HEK293 (cell line): ENCODE results near the gene CCDC34.

Experiments
- GFI1B ChIP-seq: fragments of 450-650 bp; formaldehyde crosslinking; IDR thresholded peaks from 2 replicates; pipeline ENCODE4 v1.5.1; 2016; ENCODE audit warnings: missing biosample characterization, missing genetic modification characterization
- GLIS2 ChIP-seq: fragments of 450-650 bp; formaldehyde crosslinking; IDR thresholded peaks from 2 replicates; pipeline ENCODE4 v1.5.1; 2016; ENCODE audit warnings: missing biosample characterization, missing genetic modification characterization
- HOXC10 ChIP-seq: sonication (generic); formaldehyde crosslinking; IDR thresholded peaks from 2 replicates; pipeline ENCODE4 v1.8.1; 2023; ENCODE audit warnings: mild to moderate bottlenecking, missing genetic modification reagents
- KLF16 ChIP-seq: fragments of 450-650 bp; formaldehyde crosslinking; IDR thresholded peaks from 2 replicates; pipeline ENCODE4 v1.5.1; 2017; ENCODE audit warnings: missing biosample characterization, missing genetic modification characterization
- MYNN ChIP-seq: fragments of 450-650 bp; formaldehyde crosslinking; IDR thresholded peaks from 2 replicates; pipeline ENCODE4 v1.5.1; 2016; ENCODE audit warnings: missing biosample characterization, missing genetic modification characterization, borderline replicate concordance
- SP3 ChIP-seq: fragments of 450-650 bp; formaldehyde crosslinking; IDR thresholded peaks from 2 replicates; pipeline ENCODE4 v1.5.1; 2016; ENCODE audit warnings: missing biosample characterization, missing genetic modification characterization
- ZBTB48 ChIP-seq: fragments of 450-650 bp; formaldehyde crosslinking; IDR thresholded peaks from 2 replicates; pipeline ENCODE4 v1.5.1; 2016; ENCODE audit warnings: missing biosample characterization, missing genetic modification characterization
- ZFHX2 ChIP-seq: fragments of 450-650 bp; formaldehyde crosslinking; conservative IDR thresholded peaks from 2 replicates; pipeline ENCODE4 v1.5.1; 2016; ENCODE audit warnings: missing biosample characterization, missing genetic modification characterization
- ZNF16 ChIP-seq: fragments of 450-650 bp; formaldehyde crosslinking; IDR thresholded peaks from 2 replicates; pipeline ENCODE4 v1.5.1; 2016; ENCODE audit warnings: low read depth, missing biosample characterization, missing genetic modification characterization
- ZNF221 ChIP-seq: fragments of 450-650 bp; formaldehyde crosslinking; IDR thresholded peaks from 2 replicates; pipeline ENCODE4 v1.5.1; 2017; ENCODE audit warnings: missing biosample characterization, missing genetic modification characterization, borderline replicate concordance
- ZNF549 ChIP-seq: fragments of 450-650 bp; IDR thresholded peaks from 2 replicates; pipeline ENCODE4 v1.5.1; 2018; ENCODE audit warnings: missing biosample characterization, missing genetic modification characterization, mild to moderate bottlenecking, inconsistent platforms, moderate library complexity
- ZNF561 ChIP-seq: fragments of 450-650 bp; IDR thresholded peaks from 2 replicates; pipeline ENCODE4 v1.5.1; 2018; ENCODE audit warnings: missing biosample characterization, missing genetic modification characterization, borderline replicate concordance
- ZNF621 ChIP-seq: fragments of 450-650 bp; formaldehyde crosslinking; IDR thresholded peaks from 2 replicates; pipeline ENCODE4 v1.5.1; 2017; ENCODE audit warnings: missing biosample characterization, missing genetic modification characterization
- ZNF677 ChIP-seq: fragments of 450-650 bp; IDR thresholded peaks from 2 replicates; pipeline ENCODE4 v1.5.0; 2018; ENCODE audit warnings: missing biosample characterization, mild to moderate bottlenecking, missing genetic modification characterization, moderate library complexity
- ZNF701 ChIP-seq: fragments of 450-650 bp; formaldehyde crosslinking; IDR thresholded peaks from 2 replicates; pipeline ENCODE4 v1.5.1; 2016; ENCODE audit warnings: missing biosample characterization, missing genetic modification characterization
- ZNF785 ChIP-seq: fragments of 450-650 bp; formaldehyde crosslinking; IDR thresholded peaks from 2 replicates; pipeline ENCODE4 v1.5.1; 2016; ENCODE audit warnings: missing biosample characterization, missing genetic modification characterization
- ZNF791 ChIP-seq: fragments of 450-650 bp; formaldehyde crosslinking; IDR thresholded peaks from 2 replicates; pipeline ENCODE4 v1.5.1; 2016; ENCODE audit warnings: missing biosample characterization, missing genetic modification characterization
- ZNF792 ChIP-seq: fragments of 450-650 bp; formaldehyde crosslinking; IDR thresholded peaks from 2 replicates; pipeline ENCODE4 v1.5.1; 2016; ENCODE audit warnings: missing biosample characterization, missing genetic modification characterization
- ZSCAN16 ChIP-seq: fragments of 450-650 bp; formaldehyde crosslinking; IDR thresholded peaks from 2 replicates; pipeline ENCODE4 v1.5.1; 2016; ENCODE audit warnings: missing biosample characterization, missing genetic modification characterization
- TF ChIP-seq, protein P1 (sequence below): fragments of 450-650 bp; formaldehyde crosslinking; IDR thresholded peaks from 2 replicates; pipeline ENCODE4 v1.5.1; 2016; ENCODE audit warnings: missing biosample characterization, missing genetic modification characterization, borderline replicate concordance
- TF ChIP-seq, protein P2 (sequence below): fragments of 450-650 bp; formaldehyde crosslinking; IDR thresholded peaks from 2 replicates; pipeline ENCODE4 v1.5.1; 2016; ENCODE audit warnings: missing biosample characterization, missing genetic modification characterization
- TF ChIP-seq, protein P3 (sequence below): fragments of 450-650 bp; formaldehyde crosslinking; IDR thresholded peaks from 2 replicates; pipeline ENCODE4 v1.5.1; 2016; ENCODE audit warnings: missing biosample characterization, missing genetic modification characterization, borderline replicate concordance
- TF ChIP-seq, protein P4 (sequence below): fragments of 450-650 bp; formaldehyde crosslinking; IDR thresholded peaks from 2 replicates; pipeline ENCODE4 v1.5.1; 2016; ENCODE audit warnings: missing biosample characterization, missing genetic modification characterization
- TF ChIP-seq, protein P5 (sequence below): fragments of 450-650 bp; IDR thresholded peaks from 2 replicates; pipeline ENCODE4 v1.5.1; 2018; ENCODE audit warnings: missing biosample characterization, missing genetic modification characterization
- TF ChIP-seq, protein P6 (sequence below): fragments of 450-650 bp; formaldehyde crosslinking; IDR thresholded peaks from 2 replicates; pipeline ENCODE4 v1.5.1; 2016; ENCODE audit warnings: missing biosample characterization, missing genetic modification characterization

Gene CCDC34

DNA sequence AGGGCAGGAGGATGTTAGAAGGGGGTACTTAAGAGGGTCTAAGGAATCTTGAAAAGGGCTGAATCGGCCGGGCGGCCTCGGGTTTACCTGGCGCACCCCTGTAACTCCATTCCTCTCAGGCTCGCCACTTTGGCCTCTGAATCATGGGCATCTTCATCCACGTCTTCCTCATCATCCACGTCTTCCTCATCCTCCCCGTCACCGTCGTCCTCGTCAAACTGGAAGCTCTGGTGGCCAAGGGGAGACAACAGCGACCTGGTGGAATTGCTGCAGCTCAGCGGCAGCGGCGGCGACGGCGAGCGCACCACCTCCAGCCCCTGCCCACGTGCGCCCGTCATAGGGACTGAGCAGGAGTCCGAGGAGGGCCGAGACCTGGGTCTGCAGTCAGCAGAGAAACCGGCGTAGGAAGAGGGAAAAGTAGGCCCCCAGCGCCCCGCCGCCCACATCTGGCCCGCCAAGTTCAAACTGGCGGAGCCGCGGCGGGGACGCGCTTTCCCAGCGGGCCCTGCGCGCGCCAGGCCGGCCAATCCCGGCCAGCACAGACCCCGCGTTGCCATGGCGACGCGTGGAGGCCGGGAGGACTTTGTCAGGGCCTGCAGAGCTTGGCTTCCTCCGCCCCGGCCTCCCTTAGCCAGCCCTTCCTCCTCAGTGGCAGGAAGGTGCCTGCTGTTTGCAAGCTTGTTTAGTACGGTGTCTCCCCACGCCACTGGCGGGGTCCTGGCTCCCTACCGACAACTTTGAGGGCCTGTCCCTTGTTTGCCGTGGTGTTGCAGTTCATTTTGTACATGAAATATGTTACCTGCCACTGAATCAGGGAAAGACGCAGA lies at the start of gene CCDC34 (continued):
- TF ChIP-seq GFI1B (tag by site-specific recombination) (0 out of 2 replicates have a peak, but pooled peaks have one; percentile 77), ZNF221 (tag by site-specific recombination) (no peak), ZBTB48 (tag by site-specific recombination) (peak; percentile 69), ZNF791 (tag by site-specific recombination) (no peak), ZNF792 (peak; percentile 50; the same call in 1 of the 2 replicates), ZNF785 (tag by site-specific recombination) (no peak), HOXC10 (CRISPR knock-in tag) (no peak), KLF16 (tag by site-specific recombination) (peak; percentile 37; the same call in 1 of the 2 replicates), ZNF16 (tag by site-specific recombination) (no peak), ZNF701 (tag by site-specific recombination) (no peak), ZNF549 (no peak), MYNN (tag by site-specific recombination) (peak; percentile 42; the same call in 1 of the 2 replicates), ZNF621 (tag by site-specific recombination) (no peak), SP3 (tag by site-specific recombination) (peak; percentile 23; the same call in 1 of the 2 replicates), GLIS2 (tag by site-specific recombination) (peak; percentile 51; the same call in 1 of the 2 replicates), ZNF677 (tag by site-specific recombination) (no peak), ZFHX2 (peak; percentile 96), ZNF561 (tag by site-specific recombination) (peak; percentile 69; the same call in 1 of the 2 replicates), ZSCAN16 (no peak)
- TF ChIP-seq, protein P1, sequence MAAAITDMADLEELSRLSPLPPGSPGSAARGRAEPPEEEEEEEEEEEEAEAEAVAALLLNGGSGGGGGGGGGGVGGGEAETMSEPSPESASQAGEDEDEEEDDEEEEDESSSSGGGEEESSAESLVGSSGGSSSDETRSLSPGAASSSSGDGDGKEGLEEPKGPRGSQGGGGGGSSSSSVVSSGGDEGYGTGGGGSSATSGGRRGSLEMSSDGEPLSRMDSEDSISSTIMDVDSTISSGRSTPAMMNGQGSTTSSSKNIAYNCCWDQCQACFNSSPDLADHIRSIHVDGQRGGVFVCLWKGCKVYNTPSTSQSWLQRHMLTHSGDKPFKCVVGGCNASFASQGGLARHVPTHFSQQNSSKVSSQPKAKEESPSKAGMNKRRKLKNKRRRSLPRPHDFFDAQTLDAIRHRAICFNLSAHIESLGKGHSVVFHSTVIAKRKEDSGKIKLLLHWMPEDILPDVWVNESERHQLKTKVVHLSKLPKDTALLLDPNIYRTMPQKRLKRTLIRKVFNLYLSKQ (tag by site-specific recombination) = no peak
- TF ChIP-seq, protein P2, sequence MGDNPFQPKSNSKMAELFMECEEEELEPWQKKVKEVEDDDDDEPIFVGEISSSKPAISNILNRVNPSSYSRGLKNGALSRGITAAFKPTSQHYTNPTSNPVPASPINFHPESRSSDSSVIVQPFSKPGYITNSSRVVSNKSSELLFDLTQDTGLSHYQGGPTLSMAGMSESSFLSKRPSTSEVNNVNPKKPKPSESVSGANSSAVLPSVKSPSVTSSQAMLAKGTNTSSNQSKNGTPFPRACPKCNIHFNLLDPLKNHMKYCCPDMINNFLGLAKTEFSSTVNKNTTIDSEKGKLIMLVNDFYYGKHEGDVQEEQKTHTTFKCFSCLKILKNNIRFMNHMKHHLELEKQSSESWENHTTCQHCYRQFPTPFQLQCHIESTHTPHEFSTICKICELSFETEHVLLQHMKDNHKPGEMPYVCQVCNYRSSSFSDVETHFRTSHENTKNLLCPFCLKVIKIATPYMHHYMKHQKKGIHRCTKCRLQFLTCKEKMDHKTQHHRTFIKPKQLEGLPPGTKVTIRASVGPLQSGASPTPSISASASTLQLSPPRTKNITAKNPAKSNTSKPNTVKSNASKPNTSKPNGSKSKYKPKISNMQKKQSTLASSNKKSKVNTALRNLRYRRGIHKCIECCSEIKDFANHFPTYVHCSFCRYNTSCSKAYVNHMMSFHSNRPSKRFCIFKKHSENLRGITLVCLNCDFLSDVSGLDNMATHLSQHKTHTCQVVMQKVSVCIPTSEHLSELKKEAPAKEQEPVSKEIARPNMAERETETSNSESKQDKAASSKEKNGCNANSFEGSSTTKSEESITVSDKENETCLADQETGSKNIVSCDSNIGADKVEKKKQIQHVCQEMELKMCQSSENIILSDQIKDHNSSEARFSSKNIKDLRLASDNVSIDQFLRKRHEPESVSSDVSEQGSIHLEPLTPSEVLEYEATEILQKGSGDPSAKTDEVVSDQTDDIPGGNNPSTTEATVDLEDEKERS (tag by site-specific recombination) = no peak
- TF ChIP-seq, protein P3, sequence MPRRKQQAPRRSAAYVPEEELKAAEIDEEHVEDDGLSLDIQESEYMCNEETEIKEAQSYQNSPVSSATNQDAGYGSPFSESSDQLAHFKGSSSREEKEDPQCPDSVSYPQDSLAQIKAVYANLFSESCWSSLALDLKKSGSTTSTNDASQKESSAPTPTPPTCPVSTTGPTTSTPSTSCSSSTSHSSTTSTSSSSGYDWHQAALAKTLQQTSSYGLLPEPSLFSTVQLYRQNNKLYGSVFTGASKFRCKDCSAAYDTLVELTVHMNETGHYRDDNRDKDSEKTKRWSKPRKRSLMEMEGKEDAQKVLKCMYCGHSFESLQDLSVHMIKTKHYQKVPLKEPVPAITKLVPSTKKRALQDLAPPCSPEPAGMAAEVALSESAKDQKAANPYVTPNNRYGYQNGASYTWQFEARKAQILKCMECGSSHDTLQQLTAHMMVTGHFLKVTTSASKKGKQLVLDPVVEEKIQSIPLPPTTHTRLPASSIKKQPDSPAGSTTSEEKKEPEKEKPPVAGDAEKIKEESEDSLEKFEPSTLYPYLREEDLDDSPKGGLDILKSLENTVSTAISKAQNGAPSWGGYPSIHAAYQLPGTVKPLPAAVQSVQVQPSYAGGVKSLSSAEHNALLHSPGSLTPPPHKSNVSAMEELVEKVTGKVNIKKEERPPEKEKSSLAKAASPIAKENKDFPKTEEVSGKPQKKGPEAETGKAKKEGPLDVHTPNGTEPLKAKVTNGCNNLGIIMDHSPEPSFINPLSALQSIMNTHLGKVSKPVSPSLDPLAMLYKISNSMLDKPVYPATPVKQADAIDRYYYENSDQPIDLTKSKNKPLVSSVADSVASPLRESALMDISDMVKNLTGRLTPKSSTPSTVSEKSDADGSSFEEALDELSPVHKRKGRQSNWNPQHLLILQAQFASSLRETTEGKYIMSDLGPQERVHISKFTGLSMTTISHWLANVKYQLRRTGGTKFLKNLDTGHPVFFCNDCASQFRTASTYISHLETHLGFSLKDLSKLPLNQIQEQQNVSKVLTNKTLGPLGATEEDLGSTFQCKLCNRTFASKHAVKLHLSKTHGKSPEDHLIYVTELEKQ (tag by site-specific recombination) = no peak; the same call in 1 of the 2 replicates
- TF ChIP-seq, protein P4, sequence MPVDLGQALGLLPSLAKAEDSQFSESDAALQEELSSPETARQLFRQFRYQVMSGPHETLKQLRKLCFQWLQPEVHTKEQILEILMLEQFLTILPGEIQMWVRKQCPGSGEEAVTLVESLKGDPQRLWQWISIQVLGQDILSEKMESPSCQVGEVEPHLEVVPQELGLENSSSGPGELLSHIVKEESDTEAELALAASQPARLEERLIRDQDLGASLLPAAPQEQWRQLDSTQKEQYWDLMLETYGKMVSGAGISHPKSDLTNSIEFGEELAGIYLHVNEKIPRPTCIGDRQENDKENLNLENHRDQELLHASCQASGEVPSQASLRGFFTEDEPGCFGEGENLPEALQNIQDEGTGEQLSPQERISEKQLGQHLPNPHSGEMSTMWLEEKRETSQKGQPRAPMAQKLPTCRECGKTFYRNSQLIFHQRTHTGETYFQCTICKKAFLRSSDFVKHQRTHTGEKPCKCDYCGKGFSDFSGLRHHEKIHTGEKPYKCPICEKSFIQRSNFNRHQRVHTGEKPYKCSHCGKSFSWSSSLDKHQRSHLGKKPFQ (tag by site-specific recombination) = no peak
- TF ChIP-seq, protein P5, sequence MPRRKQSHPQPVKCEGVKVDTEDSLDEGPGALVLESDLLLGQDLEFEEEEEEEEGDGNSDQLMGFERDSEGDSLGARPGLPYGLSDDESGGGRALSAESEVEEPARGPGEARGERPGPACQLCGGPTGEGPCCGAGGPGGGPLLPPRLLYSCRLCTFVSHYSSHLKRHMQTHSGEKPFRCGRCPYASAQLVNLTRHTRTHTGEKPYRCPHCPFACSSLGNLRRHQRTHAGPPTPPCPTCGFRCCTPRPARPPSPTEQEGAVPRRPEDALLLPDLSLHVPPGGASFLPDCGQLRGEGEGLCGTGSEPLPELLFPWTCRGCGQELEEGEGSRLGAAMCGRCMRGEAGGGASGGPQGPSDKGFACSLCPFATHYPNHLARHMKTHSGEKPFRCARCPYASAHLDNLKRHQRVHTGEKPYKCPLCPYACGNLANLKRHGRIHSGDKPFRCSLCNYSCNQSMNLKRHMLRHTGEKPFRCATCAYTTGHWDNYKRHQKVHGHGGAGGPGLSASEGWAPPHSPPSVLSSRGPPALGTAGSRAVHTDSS (tag by site-specific recombination) = peak; percentile 93
- TF ChIP-seq, protein P6, sequence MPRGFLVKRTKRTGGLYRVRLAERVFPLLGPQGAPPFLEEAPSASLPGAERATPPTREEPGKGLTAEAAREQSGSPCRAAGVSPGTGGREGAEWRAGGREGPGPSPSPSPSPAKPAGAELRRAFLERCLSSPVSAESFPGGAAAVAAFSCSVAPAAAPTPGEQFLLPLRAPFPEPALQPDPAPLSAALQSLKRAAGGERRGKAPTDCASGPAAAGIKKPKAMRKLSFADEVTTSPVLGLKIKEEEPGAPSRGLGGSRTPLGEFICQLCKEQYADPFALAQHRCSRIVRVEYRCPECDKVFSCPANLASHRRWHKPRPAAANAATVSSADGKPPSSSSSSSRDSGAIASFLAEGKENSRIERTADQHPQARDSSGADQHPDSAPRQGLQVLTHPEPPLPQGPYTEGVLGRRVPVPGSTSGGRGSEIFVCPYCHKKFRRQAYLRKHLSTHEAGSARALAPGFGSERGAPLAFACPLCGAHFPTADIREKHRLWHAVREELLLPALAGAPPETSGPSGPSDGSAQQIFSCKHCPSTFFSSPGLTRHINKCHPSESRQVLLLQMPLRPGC (tag by site-specific recombination) = 0 out of 2 replicates have a peak, but pooled peaks have one; percentile 15
